HG03354 (cell line): ENCODE measurements around the gene KDM2B.
"Not testable (repeated sequence)": the region's sequence is repeated elsewhere in the genome, so short reads cannot be mapped to it uniquely, and the experiment has no call there.

Experiments
- ATAC-seq: cut with Tn5 transposase; IDR thresholded peaks from one replicate; pipeline ENCODE4 v1.9.1; 2021; ENCODE audit warnings: mild to moderate bottlenecking; ENCODE audit not compliant: unreplicated experiment, poor library complexity, severe bottlenecking

The KDM2B gene

DNA sequence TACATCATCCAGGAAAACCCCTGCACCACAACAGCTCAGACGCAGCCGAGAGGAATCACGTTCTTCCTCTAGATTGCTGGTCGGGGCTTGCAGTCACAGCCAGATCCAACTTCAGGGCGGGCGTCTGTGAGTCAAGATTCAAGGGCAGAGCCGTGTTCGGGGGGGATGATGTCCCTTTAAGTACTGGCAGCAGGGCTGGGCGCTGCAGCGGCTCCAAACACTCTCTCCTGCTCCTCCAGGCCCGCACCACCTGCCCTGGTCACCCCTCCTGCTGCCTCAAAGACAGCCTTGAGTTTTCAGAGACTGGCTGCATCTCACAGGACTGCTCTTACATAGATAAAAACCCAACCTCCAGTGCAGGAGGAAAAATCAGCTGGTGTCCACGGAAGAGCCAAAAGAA, 68.3 kb downstream of the KDM2B start:
- no peak for ATAC-seq

DNA sequence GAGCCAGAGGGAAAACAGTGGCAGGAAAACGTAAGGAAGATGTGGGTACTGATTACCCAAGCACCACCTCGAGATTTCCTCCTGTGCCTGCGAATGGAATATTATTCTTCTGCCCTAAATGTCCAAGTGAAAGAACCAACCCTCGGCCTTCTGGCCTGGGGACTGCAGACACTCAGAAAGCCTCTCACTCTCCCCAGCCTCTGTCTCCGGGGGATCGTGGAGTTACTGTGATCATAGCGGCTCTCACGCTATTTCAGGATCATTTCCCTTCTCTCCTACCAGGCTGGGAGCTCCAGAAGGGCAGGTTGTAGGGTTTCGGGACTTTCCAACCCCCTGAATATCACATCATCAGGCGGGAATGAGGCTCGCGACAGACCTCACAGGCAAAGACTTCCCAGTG, 68.9 kb downstream of the KDM2B start:
- ATAC-seq, result no peak

DNA sequence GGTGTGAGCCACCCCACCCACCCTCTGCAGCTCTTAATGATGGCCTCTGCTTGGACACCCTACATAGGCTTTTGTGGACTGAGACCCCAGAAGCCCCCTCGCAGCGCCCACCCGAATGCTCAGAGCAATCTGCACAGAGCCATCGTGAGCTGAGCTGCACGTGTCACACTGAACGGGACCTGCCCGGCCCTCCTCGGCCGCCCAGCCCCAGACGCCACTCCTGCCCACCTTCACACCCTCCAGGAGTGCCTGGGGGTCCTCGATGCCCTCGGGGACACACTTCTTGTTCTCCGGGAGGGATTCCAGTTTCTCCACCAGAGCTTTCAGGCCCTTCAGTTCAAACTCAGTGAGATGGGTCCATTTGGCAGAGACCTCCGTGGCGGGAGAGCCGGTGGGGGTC, 71.5 kb downstream of the KDM2B start:
- ATAC-seq, result no peak

DNA sequence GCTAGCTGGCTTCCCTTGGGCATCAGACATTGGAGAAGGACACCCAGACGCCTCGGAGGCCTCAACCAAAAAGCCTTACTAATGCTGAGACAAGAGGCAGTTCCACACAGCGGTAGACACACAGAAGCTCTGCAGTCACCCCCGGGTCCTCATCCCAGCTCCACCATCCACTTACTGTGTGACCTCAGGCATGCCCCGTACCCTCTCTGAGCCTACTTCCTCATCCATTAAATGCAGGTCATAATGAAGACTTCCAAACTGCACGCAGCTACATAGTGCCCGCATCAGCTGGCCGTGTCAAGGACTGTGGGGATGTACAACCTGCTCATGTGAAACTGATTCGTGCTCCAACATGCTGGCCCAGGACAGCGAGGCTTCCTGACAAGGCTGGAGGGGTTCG, 72.3 kb downstream of the KDM2B start:
- ATAC-seq, result no peak

DNA sequence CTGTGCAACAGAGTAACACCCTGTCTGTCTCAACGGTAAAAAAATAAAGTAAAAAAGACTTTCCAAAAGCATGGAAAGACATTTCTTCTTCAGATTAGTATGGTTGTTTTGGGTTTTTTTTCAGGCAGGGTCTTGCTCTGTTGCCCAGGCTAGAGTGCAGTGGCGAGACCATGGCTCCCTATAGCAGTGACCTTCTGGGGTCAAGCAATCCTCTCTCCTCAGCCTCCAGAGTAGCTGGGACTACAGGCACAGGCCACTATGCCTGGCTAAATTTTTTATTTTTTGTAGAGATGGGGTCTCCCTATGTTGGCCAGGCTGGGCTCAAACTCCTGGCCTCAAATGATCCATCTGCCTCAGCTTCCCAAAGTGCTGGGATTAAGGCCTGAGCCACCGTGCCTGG, 72.8 kb downstream of the KDM2B start:
- ATAC-seq, result no peak

DNA sequence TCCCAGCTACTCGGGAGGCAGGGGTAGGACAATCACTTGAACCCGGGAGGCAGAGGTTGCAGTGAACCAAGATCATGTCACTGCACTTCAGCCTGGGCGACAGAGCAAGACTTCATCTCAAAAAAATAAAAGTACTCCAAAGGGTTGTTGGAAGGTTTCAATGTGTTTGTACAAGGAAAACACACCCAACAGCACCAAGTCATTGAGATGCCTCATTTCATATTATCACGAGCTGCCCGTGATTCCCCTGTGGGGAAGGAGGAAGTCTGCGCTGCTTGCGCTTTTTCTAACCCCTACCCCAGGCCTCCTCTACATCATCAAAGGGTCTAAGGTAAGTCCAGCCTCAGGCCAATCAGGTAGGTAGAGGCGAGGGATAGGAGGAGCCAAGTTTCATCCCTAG, 73.6 kb downstream of the KDM2B start:
- no peak for ATAC-seq

DNA sequence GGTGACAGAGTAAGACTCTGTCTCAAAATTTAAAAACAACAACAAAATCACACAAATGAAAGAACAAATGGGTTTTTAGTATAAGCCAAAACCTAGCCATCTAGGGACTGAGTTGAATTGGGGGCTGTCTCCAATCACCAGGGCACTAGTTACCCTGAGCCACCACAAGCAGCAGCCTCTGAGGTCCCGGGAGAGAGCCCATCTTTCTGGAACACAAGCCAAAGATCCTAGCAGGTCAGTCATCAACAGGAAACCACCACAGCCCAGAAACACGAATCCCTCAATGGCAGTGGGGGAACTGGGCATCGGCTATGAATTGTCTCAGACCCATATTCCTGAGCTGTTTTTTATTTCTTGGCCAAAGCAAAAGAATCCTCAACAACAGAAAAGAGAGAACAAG, 75.3 kb downstream of the KDM2B start:
- no peak for ATAC-seq

DNA sequence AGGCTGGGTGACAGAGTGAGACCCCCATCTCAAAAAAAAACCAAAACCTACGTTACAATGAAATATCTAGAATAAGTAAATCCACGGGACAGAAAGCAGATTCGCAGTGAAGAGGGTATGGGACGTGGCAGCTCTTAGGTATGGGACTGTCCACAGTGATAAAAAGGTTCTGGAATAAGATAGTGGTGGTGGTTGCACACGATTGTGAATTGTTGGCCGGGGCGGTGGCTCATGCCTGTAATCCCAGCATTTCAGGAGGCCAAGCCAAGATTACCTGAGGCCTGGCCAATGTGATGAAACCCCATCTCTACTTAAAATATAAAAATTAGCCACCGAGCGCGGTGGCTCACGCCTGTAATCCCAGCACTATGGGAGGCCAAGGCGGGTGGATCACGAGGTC, 76.3 kb downstream of the KDM2B start:
- ATAC-seq, result no peak

DNA sequence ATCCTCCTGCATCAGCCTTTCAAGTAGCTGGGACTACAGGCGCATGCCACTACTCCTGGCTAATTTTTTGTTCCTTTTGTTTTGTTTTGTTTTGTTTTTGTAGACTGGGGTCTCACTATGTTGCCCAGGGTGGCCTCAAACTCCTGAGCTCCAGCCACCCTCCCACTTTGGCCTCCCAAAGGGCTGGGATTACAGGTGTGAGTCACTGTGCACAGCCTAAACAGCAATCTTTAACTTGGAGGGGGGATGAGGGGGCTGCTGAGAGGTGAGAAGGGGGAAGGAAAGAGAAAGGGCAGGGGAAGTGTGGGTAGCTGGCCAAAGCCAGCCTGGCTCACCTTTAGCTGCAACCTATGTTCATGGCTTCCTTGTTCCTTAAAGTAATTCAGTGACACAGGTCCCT, 77.4 kb downstream of the KDM2B start:
- no peak for ATAC-seq

DNA sequence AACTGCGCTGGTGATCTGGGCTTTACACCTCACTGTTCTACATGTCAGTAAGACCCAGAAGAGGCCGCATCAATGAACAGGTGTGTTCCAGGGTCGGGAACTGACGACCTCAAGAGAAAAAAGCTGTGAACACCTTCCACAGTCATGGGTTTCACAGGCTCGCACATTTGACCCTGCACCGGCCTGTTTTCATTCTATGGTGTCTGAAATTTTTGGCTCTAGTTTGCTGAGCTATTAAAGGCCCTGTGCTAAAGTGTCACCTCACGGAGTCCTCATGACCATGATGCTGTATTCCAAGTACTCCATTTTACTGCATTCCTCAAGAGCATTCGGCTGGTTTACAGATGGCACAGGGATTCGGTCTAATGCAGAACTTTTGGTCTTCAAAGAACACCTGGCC, 78.9 kb downstream of the KDM2B start:
- no peak for ATAC-seq

DNA sequence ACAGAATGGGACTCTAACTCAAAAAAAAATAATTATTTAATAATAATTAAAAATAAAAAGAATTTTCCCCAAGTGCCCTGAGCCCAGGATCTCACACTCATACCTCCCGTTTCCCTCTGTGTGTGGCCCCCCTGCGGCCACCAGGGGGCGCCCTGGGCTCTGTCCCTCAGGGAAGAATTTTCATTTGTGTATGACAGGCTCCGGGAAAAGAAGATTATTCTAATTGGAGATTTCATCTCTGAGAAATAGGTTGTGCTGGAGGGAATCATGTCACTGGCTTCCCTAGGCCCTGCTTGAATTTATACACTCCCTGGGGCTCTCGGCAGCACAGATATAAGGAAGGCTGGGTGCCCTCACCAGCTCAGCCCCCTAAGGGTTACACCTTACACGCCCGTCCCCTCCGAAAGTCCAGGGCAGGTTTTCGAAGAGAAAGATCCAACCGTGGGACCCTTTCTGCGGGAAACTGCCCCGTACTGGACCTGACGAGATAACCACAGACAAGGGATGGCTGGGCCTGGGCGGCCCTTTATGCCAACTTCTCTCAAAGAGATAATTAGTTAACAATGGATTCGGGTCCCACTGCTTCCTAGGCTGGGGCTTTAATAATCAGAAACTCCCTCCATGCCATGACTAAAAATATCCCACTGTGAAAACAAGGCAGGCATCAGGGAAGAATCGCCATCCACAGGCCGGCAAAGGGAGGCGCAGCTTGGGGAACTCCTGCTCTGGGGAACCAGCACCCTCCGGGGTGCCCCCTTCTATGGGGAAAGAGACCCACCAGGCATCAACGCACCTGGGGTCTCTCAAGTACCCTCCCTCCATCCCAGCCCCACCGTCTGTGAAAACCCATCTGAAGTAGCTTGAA, 80.7 kb downstream of the KDM2B start:
- peak; percentile 45 for ATAC-seq

DNA sequence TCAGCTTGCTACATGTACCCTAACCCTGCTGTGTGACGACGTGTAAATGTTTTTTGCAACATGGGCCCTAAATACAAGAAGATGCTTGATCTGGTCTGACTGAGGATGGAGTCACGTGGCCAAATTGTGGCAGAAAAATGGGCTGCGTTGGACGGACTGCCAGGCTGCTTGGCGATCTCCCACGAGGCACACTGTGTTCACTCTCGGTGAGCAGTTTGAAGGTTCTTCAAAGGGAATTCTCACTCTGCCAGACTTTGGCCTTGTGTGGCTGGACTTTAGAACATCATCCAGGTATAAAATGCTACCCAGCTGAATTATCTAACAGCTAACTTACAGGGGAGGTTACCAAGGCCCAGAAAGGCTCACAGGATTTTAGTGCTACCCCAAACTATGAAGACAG, 85.1 kb downstream of the KDM2B start:
- ATAC-seq, result no peak

DNA sequence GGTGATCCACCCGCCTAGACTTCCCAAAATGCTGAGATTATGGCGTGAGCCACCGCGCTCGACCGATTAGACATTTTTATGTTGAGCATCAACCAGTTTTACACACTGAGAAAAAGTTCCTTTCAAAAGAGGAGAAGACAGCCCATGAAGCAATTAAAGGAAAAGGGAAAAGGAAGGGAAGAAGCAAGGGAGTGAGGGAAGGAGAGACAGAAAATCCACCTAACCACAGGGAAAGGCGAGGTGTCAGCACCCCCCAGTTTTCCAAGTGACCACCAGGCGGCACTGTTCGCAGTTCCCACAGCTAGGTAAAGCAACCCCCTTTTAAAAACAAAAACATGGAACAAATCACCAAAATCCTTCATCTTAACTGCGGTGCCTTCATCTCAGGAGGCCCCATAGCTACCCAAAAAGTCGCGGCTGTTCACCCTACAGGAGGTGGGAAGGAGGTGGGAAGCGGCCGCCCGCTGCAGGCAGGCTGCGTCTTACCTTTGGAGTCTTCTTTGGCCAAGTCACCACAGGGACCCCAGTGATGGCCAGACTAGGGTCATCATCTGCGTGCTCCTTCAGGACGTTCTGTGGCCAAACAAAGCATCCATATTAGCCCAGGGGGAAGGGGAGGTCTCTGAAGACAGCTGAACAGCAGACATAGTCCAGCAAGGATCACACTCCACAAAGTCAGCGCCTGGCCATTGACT, 86.6 kb downstream of the KDM2B start:
- ATAC-seq, result no peak

DNA sequence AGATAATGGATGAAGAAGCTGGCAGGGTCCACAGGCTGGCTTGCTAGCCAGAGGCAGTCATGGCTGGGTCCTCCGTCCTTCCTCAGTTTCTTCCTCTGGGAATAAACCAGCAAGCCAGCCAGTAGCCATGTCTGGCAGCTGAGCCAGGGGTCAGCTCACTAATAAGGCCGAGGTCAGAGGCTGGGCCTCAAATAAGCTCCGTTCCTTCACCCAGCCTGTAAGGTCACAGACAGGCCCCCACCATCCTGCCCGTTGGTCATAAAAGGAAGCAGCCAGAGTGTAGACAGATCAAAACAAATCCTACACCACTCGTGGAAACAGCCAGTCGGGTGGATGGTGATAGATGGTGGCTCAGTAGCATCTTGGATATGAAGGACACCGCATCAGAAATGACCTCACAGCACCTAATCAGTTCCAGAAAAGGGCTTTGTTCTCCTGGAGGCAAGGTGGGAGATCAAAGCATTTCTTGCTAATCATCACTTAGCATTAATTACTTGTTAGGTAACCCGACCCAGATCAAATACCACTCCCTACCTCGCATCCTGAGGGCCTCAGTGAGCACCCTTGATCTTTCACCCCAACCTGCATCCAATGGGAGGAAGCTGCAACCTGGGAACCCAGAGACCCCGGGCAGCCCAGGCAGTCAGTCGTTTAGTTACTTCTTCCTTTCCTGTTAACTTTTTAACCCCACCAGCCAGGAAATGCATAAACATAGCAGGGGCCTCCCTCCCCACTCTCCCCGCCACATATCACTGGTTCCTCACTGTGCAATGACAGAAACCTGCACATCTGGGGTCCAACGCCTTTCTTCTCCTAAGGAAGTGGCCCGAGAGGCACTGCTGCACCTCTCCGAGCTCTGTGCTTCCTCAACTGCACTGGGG, 90.2 kb downstream of the KDM2B start:
- no peak for ATAC-seq

DNA sequence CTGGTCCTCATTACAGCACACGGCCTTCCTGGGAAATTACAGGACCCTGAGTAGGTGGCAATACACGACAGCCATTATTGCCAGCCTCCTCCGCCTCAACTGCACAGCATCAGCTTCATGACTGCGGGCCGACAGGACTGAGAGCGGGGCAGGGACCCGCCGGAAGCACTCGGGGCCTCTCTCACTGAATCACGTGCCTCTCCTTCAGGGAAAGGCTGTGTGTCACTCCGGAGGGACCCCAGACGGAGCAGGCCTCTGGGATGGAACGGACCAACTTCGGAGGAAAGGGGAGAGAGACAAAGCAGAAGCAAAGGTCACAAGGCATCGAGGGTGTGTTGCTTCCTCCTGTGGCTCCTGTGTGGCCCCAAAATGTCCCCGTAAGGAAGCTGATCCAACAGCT, 90.9 kb downstream of the KDM2B start:
- no peak for ATAC-seq

DNA sequence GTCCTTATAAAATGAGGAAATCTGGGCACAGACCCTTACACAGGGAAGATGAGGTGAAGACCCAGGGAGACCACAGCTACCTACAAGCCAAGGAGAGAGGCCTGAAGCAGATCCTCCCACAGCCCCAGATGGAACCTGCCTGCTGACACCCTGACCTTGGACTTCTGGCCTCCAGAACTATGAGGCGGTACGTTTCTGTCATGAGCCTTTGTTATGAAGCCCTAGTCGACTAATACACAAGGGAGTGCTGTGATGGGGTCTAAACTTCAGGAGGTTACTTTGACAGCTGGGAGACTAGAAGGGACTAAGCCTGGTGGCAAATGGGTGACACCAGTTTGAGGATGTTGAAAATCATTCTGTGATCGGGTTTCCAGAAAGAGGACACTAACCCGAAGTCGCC, 95.9 kb downstream of the KDM2B start:
- no peak for ATAC-seq

DNA sequence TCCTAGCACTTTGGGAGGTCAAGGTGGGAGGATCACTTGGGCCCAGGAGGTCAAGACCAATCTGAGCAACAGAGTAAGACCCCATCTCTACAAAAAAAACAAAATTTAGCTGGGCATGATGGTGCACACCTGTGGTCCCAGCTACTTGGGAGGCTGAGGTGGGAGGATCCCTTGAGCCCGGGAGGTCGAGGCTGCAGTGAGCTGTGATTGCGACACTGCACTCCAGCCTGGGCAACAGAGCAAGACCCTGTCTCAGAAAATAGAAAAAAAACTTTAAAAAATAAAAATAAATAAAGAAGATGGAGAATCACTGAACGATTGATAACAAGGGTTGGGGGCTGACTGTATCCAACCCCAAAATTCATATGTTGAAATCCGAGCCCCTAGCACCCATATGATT, 96.3 kb downstream of the KDM2B start:
- ATAC-seq, result not testable (repeated sequence)

DNA sequence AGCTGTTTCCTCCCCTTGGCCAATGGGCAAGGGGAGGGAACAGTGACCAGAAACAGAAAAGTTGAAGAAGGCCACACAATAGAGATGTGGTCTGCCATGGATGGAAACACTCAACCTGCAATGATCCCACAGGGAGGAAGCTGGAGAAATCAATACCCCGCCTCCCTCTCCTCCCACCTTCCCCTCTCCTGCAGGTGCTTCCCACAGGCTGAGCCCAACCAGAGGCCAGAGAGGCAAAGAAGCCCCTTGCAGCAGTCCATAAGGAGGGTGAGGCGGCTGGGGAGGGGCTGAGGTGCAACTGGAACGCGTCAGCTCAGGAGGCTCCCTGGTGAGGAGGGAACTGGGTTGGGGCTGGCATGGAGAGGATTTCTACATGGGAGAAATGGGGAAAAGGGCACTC, 96.9 kb downstream of the KDM2B start:
- ATAC-seq, result no peak

DNA sequence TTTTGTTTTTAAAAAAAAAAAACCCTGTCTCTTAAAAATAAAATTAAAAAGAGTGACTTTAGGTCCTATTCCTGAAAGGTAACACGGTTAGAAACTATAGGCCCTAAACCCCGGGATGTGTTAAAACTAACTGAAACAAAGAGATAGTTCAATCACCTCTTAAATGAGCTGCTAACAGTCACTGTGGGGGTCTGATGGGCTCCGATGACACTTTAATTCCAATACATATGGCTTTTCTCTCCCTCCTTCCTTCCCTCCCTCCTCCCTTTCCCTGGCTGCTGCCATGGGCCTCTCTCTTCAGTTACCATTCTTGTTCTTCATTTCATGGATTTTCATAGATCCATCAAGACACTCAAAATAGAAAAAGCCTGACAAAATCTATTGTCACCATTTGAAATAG, 104.3 kb downstream of the KDM2B start:
- ATAC-seq, result no peak

DNA sequence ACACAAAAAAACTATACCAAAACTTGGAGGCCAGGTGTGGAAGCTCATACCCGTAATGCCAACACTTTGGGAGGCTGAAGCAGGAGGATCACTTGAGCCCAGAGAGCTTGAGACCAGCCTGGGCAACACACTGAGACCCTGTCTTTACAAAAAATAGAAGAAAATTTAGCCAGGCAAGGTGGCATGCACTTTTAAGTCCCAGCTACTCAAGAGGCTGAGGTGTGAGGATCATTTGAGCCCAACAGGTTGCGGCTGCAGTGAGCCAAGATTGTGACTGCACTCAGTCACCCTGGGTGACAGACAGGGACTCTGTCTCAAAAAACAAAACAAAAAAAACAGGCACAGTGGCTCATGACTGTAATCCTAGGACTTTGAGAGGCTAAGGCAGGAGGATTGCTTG, 105.5 kb downstream of the KDM2B start:
- no peak for ATAC-seq
